Measurements from ENCODE around the gene LRRC47. TPM values are rescaled to one million over a fixed set of nuclear protein-coding genes. Genes with fewer than 3 reads are reported as not detected.

Gene LRRC47
- total RNA-seq, 2 donors from 2014 or later, result 42.4 to 53.8 TPM

- intact Hi-C loops (cut with DNase I), result no loop called here
- 88% methylated on average over 15 of the region's 15 CpGs for WGBS
- Histone ChIP-seq H3K9me3 (no peaks in the 10 kb centered on the region), H3K27me3 (replicated peaks; ENCODE audit: insufficient read depth) (no peaks in the 10 kb centered on the region), H3K4me3 (no peak overlapping the region), H3K4me1 (replicated peaks) (no peaks in the 10 kb centered on the region), H3K36me3 (peaks cover 0 to 2% of the 10 kb centered on the region in 2 donors), H3K27ac (no peak overlapping the region)
- DNase-seq (ENCODE audit: low spot score), result no peak
- no peak for TF ChIP-seq POLR2AphosphoS5 (IDR thresholded peaks at IDR 0.05)
- no peak for TF ChIP-seq CTCF (IDR thresholded peaks at IDR 0.05)
- TF ChIP-seq POLR2A (IDR thresholded peaks at IDR 0.05), result no peak
These were observed 25.6 kb upstream of the LRRC47 start for GRCh38 chr1:3821908-3822307.

- no peak overlapping the region for H3K4me3 ChIP-seq
- DNase-seq (ENCODE audit: low spot score), result no peak
- intact Hi-C loops (cut with DNase I), result no loop called here
- no peaks in the 10 kb centered on the region for H3K9me3 ChIP-seq
- H3K36me3 ChIP-seq, result peaks cover 0 to 2% of the 10 kb centered on the region in 2 donors
- no peaks in the 10 kb centered on the region for H3K27me3 ChIP-seq (replicated peaks; ENCODE audit: insufficient read depth)
- no peaks in the 10 kb centered on the region for H3K4me1 ChIP-seq (replicated peaks)
- TF ChIP-seq POLR2A (IDR thresholded peaks at IDR 0.05), result no peak
- no peak for TF ChIP-seq POLR2AphosphoS5 (IDR thresholded peaks at IDR 0.05)
- no peak for TF ChIP-seq CTCF (IDR thresholded peaks at IDR 0.05)
- WGBS, result 84% methylated on average over 13 of the region's 13 CpGs
- H3K27ac ChIP-seq, result no peak overlapping the region
These were observed 25.1 kb upstream of the LRRC47 start for GRCh38 chr1:3821447-3821846.

- H3K4me3 ChIP-seq, result no peak overlapping the region
- H3K4me1 ChIP-seq (replicated peaks), result no peaks in the 10 kb centered on the region
- peaks cover 0 to 4% of the 10 kb centered on the region in 2 donors for H3K36me3 ChIP-seq
- DNase-seq (ENCODE audit: low spot score), result no peak
- TF ChIP-seq POLR2AphosphoS5 (IDR thresholded peaks at IDR 0.05) (no peak), POLR2A (IDR thresholded peaks at IDR 0.05) (no peak), CTCF (IDR thresholded peaks at IDR 0.05) (no peak)
- no peak overlapping the region for H3K27ac ChIP-seq
- H3K9me3 ChIP-seq, result no peaks in the 10 kb centered on the region
- intact Hi-C loops (cut with DNase I), result no loop called here
- no peaks in the 10 kb centered on the region for H3K27me3 ChIP-seq (replicated peaks; ENCODE audit: insufficient read depth)
- 92% methylated on average over 6 of the region's 6 CpGs for WGBS
These were observed 24.7 kb upstream of the LRRC47 start for GRCh38 chr1:3821004-3821403.

GRCh38 chr1:3820316-3820715, 24.0 kb upstream of the LRRC47 start:
- no peaks in the 10 kb centered on the region for H3K4me1 ChIP-seq (replicated peaks)
- H3K36me3 ChIP-seq, result peaks cover 0 to 6% of the 10 kb centered on the region in 2 donors
- H3K4me3 ChIP-seq, result no peak overlapping the region
- TF ChIP-seq POLR2A (IDR thresholded peaks at IDR 0.05) (no peak), CTCF (IDR thresholded peaks at IDR 0.05) (no peak), POLR2AphosphoS5 (IDR thresholded peaks at IDR 0.05) (no peak)
- intact Hi-C loops (cut with DNase I), result no loop called here
- no peaks in the 10 kb centered on the region for H3K9me3 ChIP-seq
- 87% methylated on average over 8 of the region's 8 CpGs for WGBS
- no peak overlapping the region for H3K27ac ChIP-seq
- DNase-seq (ENCODE audit: low spot score), result no peak
- no peaks in the 10 kb centered on the region for H3K27me3 ChIP-seq (replicated peaks; ENCODE audit: insufficient read depth)

- Histone ChIP-seq H3K9me3 (no peaks in the 10 kb centered on the region), H3K27me3 (replicated peaks; ENCODE audit: insufficient read depth) (no peaks in the 10 kb centered on the region), H3K36me3 (peaks cover 0 to 9% of the 10 kb centered on the region in 2 donors), H3K4me3 (no peak overlapping the region), H3K27ac (no peak overlapping the region), H3K4me1 (replicated peaks) (no peaks in the 10 kb centered on the region)
- TF ChIP-seq POLR2A (IDR thresholded peaks at IDR 0.05), result no peak
- TF ChIP-seq CTCF (IDR thresholded peaks at IDR 0.05), result no peak
- TF ChIP-seq POLR2AphosphoS5 (IDR thresholded peaks at IDR 0.05), result no peak
- no peak for DNase-seq (ENCODE audit: low spot score)
- intact Hi-C loops (cut with DNase I), result no loop called here
- WGBS, result 36% methylated on average over 10 of the region's 10 CpGs
These were observed 23.5 kb upstream of the LRRC47 start for GRCh38 chr1:3819771-3820200.
